AG04449 (cell line): Measurements from ENCODE around the gene FKBP8.
A peak's percentile ranks its signal among the peaks of the same experiment; 100 is the strongest.

Source experiments
- CTCF ChIA-PET: fragments of 350-600 bp; formaldehyde crosslinking; extraction: SDS; loops from one replicate; lab custom pipeline; 2021; ENCODE audit warnings: antibody characterized with exemption; lab: Yijun Ruan, JAX
- POLR2A ChIA-PET: fragments of 400-600, 350-600 bp; formaldehyde crosslinking; extraction: SDS; loops from one replicate; lab custom pipeline; 2020; ENCODE audit warnings: antibody characterized with exemption, inconsistent platforms; lab: Yijun Ruan, JAX
- DNase-seq: peaks from one replicate; pipeline ENCODE4 v3.0.0-alpha.2; 2010; ENCODE audit warnings: low read depth, low spot score
- H3K4me3 ChIP-seq: 2 replicates; pipeline ENCODE4 v1.5.1; 2011; ENCODE audit warnings: low read depth, mild to moderate bottlenecking, control low read depth, low read length
- CTCF ChIP-seq: IDR thresholded peaks from one replicate; pipeline ENCODE4 v1.5.1; 2011; ENCODE audit warnings: mild to moderate bottlenecking, moderate library complexity, low read length, control low read depth, inconsistent platforms; ENCODE audit not compliant: insufficient read depth; ENCODE audit errors: missing control alignments

Gene FKBP8

GRCh38 chr19:18566953-18567352 lies 23.6 kb upstream of the FKBP8 start:
- H3K4me3 ChIP-seq = no peak overlapping the region
- CTCF ChIA-PET = interaction anchor here (0.6 kb wide), 1 partner anchor 21 kb away, joined by 3 read pairs; the partner anchor contains the start of gene REX1BD
- no peak for DNase-seq
- TF ChIP-seq CTCF = no peak
- POLR2A ChIA-PET = no interaction called here

- TF ChIP-seq CTCF = no peak
- ChIA-PET POLR2A (no interaction called here), CTCF (no interaction called here)
- DNase-seq = no peak
- H3K4me3 ChIP-seq = no peak overlapping the region
Measured at GRCh38 chr19:18562086-18562485, 18.7 kb upstream of the FKBP8 start.

- no peak overlapping the region for H3K4me3 ChIP-seq
- no peak for TF ChIP-seq CTCF
- DNase-seq = no peak
- ChIA-PET CTCF (interaction anchor here (1.2 to 1.7 kb wide), 2 partner anchors 90 to 109 kb away, joined by 3 to 4 read pairs; no protein-coding TSS in a partner anchor), POLR2A (interaction anchor here (1.9 to 2.7 kb wide), 2 partner anchors 12 to 38 kb away, joined by 8 to 17 read pairs; partner anchors contain the start of genes ELL and UBA52)
Measured at GRCh38 chr19:18559685-18560084, 16.3 kb upstream of the FKBP8 start.

GRCh38 chr19:18558604-18559003 lies 15.2 kb upstream of the FKBP8 start:
- ChIA-PET CTCF (interaction anchor here (0.8 to 2.0 kb wide), 7 partner anchors 89 to 296 kb away, joined by 3 to 11 read pairs (median 3); no protein-coding TSS in a partner anchor), POLR2A (interaction anchor here (0.6 to 2.7 kb wide), 9 partner anchors 13 to 401 kb away, joined by 3 to 17 read pairs (median 5); partner anchors contain the start of genes DDX49, ELL, FKBP8 and JUND)
- TF ChIP-seq CTCF = no peak
- DNase-seq = no peak
- peak overlapping the region; percentile 91 for H3K4me3 ChIP-seq

- ChIA-PET POLR2A (interaction anchor here (0.6 to 2.7 kb wide), 10 partner anchors 14 to 401 kb away, joined by 3 to 17 read pairs (median 4); partner anchors contain the start of genes DDX49, ELL, FKBP8 and JUND), CTCF (interaction anchor here (0.8 to 2.0 kb wide), 7 partner anchors 14 to 296 kb away, joined by 3 to 11 read pairs (median 4); no protein-coding TSS in a partner anchor)
- peak overlapping the region; percentile 91 for H3K4me3 ChIP-seq
- no peak for DNase-seq
- TF ChIP-seq CTCF = no peak
Measured at GRCh38 chr19:18558202-18558555, 14.8 kb upstream of the FKBP8 start.

GRCh38 chr19:18557411-18558201 lies 14.2 kb upstream of the FKBP8 start, which contains the start of gene KXD1:
TSS of gene KXD1 (plus strand) at chr19:18557870. CDS start at chr19:18562057, 4,187 bp downstream.
- peak within 1 kb of the TSS; percentile 91 for H3K4me3 ChIP-seq
- no peak for TF ChIP-seq CTCF
- ChIA-PET CTCF (interaction anchor here (0.6 to 2.0 kb wide), 7 partner anchors 13 to 290 kb away, joined by 3 to 11 read pairs (median 3); no protein-coding TSS in a partner anchor), POLR2A (interaction anchor here (0.6 to 2.7 kb wide), 11 partner anchors 12 to 402 kb away, joined by 3 to 17 read pairs (median 4); partner anchors contain the start of genes DDX49, ELL, FKBP8 and JUND)
- peak; percentile 92 for DNase-seq
